NCI-H345 treated with DMSO at 0.1 percent for 48 hours (cell line): ENCODE results near the gene PPP2R5C.

Experiments
- DNase-seq: peaks from one replicate; lab custom pipeline; 2025; ENCODE audit not compliant: unreplicated experiment; lab: John Stamatoyannopoulos, UW

Gene PPP2R5C

DNA sequence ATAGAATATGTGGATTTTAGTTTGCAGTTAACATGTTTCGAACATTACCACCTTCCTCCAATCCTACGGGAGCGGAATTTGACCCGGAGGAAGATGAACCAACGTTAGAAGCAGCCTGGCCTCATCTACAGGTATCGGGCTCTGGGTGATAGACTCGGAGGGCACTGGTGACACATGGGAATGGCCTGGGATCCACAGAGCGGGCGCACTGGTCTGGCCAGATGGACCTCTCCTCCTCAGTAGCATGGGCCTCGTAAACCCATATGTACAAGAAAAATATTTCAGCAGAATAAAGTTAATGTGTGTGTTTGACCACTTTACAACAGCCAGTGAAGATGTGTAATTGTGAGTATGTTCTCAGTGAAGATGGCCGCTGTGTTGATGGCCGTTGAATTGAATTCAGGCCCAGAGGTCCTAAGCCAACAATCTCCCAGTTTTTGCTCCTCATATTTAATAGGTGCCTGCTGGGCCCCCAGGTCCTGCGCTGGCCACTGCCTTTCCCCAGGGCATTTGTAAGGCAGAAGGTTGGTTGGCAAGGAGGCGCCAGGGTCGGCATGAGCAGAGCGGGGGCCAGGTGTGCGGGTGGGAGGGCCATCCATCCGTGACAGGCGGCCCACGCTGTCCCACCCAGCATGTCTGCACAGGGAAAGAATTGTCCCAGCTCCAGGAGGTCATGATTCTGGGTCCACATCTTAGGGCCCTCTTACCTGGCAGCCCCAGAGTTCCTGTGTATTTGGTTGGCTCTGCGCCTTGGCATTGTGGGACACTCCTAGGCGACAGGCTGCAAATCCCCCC lies 120.8 kb downstream of the PPP2R5C start:
- no peak for DNase-seq

GRCh38 chr14:101884089-101884933 lies 122.8 kb downstream of the PPP2R5C start:
- no peak for DNase-seq

DNA sequence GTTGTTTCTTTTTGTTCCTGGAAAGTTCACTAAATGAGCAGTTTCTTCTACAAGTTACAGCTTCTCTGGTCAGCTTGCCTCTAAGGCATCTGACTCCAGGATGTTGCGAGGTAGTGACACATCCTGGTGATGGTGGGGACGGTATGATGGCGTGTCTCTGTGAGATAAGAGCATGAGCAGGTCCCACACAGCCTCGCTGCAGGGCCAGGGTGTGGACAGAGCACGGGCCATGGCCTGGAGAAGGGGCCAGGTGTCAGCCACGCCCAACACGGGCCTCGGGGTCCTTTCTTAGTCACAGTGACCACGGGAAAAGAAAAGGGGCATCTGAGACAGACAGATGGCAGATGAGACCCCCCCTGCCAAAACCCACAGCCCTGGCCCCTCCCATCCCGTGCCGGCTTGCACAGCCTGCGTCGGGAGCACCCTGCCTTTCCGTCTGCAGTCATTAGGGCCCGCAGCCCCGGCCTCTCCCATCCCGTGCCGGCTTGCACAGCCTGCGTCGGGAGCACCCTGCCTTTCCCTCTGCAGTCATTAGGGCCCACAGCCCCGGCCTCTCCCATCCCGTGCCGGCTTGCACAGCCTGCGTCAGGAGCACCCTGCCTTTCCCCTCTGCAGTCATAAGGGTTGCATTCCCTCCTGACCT lies 123.5 kb downstream of the PPP2R5C start:
- no peak for DNase-seq

GRCh38 chr14:101887219-101887618 lies 125.7 kb downstream of the PPP2R5C start:
- DNase-seq, result no peak

GRCh38 chr14:101888182-101888581 lies 126.7 kb downstream of the PPP2R5C start:
- DNase-seq, result no peak

DNA sequence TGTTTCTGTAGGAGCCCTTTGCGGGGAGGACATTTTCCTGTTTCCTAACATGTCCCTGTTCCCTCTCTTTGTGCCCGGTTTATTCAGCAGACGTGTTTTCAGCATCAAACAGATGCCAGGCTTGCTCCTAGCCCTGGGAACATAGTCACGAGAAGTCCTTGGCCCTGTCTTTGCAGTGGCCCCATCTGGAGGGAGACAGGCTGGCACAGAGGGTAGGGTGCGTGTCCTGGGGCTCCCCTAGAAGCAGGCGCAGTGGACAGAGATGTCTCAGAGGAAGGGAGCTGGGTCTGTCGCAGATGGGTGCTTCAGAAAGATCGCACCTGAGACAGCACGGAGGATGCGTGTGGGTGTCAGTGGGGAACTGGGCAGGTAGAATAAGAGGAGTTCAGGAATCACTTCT lies 127.9 kb downstream of the PPP2R5C start:
- no peak for DNase-seq

DNA sequence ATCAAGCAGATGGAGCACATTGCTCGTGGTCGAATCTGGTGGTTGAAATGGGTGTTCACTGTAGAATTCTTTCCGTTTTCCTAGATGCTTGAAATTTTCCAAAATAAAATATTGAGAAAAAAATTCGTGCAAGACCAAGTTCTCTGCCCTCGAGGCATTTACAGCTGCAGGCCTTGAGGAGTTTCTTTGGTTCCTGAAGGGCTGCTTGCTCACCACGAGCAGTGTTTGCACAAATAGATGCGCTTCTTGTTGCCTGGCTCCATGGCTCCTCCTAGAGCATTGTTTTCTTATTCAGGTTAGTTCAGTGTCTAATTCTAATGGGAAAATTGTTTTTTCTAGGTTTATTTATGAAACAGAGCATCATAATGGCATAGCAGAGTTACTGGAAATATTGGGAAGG lies 128.4 kb downstream of the PPP2R5C start:
- DNase-seq, result no peak

- no peak for DNase-seq
These were observed 130.0 kb downstream of the PPP2R5C start for GRCh38 chr14:101891471-101891870.

DNA sequence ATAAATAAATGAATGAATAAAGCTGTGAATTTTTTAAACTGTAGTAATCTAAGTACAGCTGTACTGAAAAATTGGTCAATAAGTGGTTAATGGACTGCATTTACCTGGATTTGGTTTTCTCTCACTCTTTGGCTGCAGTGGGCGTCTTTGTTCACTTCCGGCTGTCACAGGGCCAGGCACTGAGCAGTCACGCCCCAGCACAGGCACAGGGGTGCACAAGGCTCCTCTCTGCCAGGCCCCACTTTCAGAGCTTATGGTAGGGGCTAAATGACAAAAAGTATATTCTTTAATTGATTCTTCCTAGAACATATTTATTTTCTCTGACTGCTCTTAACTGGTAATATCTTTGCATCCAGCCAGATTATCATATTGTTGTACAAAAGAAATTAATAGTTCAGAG lies 132.2 kb downstream of the PPP2R5C start:
- no peak for DNase-seq

- DNase-seq, result no peak
These were observed 133.0 kb downstream of the PPP2R5C start for GRCh38 chr14:101894365-101895081.

DNA sequence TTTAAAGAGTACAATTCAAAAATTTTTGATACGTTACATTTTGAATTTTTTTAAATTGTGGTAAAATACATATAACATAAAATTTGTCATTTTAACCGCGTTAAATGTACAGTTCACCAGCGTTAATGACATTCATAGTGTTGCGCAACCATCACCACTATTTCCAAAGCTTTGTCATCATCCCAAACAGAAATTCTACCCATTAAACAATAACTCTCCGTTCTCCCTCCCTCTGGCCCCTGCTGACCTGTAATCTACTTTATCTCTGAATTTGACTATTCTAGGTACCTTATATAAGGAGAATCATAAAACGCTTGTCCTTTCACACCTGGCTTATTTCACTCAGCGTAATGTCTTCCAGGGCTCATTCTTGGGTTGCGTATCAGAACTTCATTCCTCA lies 133.7 kb downstream of the PPP2R5C start:
- no peak for DNase-seq

- DNase-seq, result no peak
These were observed 135.8 kb downstream of the PPP2R5C start for GRCh38 chr14:101897326-101897725.

DNA sequence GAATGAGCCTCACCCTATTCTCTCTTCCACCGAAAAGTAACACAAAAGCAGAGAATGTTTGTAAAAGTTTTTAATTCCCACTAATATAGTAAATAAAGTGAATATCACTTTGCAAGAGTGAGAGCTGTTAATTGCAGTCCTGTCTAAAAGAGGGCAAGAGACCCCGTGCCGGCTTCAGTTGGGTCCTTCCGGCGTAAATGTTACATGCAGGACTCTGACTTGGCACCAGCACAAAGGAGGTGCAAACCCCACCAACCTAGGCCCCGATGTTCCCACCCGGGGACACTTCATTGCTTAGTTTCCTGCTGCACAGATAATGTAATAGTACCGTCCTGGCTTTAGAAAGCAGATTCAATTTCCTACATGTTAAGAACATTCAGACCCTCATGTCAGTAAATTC lies 136.9 kb downstream of the PPP2R5C start:
- no peak for DNase-seq

DNA sequence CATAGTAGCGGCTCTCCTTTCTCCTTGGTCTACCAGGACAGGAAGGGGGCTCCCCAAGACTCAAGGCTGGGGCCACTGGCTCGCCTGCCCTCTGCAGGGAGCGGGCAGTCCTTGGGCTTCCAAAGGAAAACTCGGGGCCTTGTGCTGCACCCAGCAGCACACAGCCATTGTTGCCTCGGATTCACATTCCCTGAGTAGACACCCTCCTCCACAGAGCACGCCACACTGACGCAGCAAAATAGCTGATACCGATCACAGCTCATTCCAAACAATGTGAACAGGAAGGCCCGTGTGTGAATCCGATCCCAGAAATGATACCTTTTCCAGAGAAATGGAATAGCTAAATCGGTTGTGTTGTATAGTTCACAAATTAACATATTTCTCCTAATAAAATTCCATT lies 137.8 kb downstream of the PPP2R5C start:
- no peak for DNase-seq

GRCh38 chr14:101900253-101900652 lies 138.7 kb downstream of the PPP2R5C start:
- no peak for DNase-seq

- DNase-seq, result no peak
These were observed 141.6 kb downstream of the PPP2R5C start for GRCh38 chr14:101903111-101903561.

DNA sequence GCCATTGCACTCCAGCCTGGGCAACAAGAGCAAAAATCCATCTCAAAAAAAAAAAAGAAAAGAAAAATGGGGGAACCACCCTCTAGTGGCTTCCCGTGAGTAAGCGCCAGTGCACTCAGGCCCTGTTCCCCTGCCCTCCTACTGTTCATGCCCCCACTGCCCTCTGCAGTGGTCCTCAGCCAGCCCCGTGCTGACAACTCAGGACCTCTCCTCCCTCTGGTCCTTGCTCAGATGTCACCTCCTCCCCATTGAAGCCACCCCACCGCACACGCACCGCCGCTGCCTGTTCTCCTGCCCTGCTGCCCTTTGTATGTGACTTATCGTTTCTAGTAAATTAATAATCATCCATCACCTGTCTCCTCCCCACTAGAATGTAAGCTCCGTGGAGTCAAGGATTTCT lies 144.1 kb downstream of the PPP2R5C start:
- no peak for DNase-seq

DNA sequence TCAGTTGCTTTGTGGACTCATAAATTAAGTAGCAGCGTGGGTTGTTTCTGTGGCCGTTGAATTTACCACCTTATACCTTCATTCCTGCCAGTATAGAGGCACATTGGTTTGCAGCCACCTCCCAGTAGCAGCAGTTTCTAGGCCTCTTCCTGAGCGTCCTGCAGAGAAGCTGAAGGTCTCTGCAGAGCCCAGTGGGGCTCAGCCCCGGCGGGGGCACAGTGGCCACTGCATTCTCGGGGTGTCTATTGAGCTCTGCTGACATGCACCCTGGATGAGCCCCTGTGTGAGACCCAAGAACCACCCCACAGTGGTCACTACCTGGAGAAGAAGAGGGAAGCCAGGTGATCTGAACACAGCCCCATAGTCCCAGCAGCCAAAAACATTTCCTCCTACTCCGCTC lies 145.1 kb downstream of the PPP2R5C start:
- DNase-seq, result no peak

GRCh38 chr14:101907619-101908018 lies 146.1 kb downstream of the PPP2R5C start:
- no peak for DNase-seq

- no peak for DNase-seq
These were observed 147.3 kb downstream of the PPP2R5C start for GRCh38 chr14:101908795-101909194.
